GM19099 (cell line): Measurements from ENCODE around the gene GPR153.

Source experiments
- POLR2A ChIP-seq: IDR thresholded peaks from 3 replicates; pipeline ENCODE4 v1.6.1; 2011; ENCODE audit warnings: low read depth; ENCODE audit not compliant: insufficient read length; ENCODE audit errors: extremely low read depth

GPR153 gene

DNA sequence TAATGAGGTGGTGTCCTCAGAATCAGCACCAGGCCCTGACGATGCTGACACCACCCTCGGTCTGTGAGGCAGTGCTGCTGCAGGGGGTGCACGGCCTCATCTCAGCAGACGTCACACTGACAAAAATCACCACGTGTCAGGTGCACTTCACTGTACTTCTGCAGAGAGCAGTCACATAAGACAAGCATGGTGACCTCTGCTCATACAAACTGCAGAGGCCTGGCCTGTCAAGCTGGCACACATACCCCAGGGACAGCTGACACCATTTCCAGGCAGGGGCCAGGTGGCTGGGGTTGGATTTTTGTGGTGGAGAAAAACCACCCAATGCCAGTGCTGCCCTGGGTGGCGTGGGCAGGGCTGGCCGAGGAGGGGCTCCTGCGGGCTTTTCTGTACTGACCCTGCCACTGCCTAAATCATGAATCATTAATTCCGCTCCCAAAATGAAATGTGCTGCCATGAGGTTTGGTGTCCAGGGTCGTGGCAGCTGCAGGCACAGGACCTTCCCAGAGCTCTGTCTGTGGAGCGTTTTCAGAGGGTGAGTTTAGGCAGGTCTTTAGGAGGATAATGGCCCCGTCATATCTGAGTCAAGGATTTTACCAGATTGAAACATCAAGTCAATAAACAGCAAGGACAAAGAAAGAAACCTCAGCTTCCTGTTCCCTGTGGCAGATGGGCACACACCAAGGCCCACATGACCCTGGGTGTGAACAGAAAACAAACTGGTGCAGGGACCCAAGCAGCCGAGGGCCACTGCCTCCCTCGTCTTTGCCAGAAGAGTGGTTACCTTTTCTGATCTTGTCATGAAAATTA lies 33.4 kb upstream of the GPR153 start:
- no peak for TF ChIP-seq POLR2A

DNA sequence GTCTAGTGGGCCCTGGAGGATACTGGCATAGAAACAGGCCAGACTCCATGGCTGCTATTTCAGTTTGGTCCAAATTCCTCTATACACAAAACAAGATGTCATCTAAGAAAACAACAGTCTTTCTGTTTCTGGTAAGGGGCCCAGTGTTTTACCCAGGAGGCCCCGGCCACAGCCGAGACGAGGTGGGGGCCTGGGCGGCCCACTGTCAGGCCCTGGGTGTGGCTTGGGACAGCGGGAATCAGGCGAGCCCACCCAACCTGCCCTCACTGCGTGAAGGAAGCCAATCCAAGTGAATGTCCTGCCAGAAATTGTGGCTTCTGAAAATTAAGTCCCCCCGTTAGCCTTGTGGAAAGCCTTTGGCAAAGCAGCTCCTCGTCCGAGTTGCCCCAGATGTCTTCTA lies 31.2 kb upstream of the GPR153 start:
- TF ChIP-seq POLR2A: no peak

DNA sequence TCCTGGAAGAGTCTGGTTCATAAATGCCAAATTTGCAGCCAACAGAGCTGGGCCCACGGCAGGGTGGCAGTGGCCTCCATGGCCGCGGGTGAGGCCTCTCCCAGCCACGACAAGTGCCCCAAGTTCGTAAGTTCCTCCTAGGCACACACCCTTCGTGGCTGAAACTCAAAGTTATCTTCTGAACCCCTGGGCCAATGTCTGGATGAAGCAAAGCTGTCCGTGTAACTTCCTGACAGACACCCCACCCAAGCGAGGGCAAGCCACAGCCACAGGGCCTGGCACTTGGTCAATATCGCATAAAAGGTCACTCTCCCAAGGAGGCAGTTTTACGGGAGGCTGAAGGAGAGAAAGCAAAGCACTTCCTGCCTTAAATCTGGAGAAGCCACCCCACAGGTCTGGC lies 27.8 kb upstream of the GPR153 start:
- no peak for TF ChIP-seq POLR2A

DNA sequence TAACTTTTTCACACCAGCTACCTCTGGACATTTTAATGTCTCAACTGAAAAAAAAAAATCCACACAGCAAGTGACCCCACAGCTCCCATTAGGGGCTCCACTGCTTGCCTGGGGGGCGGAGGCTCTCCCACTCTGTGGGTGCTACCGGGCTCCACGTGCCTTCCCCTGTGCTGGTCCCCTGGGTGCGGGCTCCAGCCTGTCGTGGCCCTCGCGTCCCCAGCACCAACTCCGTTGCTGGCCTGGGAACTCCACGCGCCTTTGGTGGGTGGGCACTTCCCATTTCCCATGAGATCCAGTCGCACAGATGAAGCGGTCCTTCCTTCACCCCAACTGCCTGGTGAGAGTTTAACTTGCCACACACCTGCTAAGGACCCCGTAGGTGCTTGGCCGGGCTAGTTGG lies 27.1 kb upstream of the GPR153 start:
- TF ChIP-seq POLR2A: no peak

DNA sequence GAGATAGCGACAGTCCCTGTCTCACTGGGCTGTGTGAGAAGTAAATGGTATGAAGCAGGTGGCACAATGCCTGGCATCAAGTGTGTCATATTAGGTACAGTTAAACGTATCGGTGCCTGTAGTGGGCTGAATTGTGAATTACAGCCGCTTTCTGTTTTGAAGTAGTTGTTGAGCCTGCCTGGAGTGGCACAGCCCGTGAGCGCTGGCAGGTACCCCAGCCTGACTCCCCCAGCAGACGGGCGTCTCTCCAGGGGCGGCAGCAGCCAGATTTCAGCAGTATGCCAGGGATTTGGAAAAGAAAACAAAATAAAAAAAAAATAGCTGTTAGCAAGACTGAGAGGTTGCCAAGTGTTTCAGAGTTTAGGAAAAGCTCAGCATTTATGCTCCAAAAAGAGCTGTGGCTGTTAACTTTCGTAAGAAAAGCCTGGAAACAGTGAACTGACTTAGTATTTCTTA lies 26.6 kb upstream of the GPR153 start:
- no peak for TF ChIP-seq POLR2A

DNA sequence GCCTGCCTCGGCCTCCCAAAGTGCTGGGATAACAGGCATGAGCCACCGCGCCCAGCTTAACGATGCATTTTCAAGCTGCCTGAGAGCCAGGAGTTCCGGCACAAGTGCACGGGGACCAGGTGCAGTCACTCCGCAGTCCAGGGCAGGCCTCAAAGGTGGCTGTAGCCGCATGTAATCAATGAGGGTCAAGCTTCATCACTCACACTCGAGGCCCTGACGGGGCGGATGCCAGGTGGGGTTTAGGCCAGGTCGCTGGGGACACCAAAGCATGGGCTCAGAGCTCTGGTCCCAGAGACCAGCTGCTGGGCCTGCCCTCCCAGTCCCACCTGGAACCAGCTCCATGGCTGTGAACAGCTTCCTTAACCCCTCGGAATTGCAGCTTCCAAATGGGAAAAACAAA lies 26.1 kb upstream of the GPR153 start:
- no peak for TF ChIP-seq POLR2A

DNA sequence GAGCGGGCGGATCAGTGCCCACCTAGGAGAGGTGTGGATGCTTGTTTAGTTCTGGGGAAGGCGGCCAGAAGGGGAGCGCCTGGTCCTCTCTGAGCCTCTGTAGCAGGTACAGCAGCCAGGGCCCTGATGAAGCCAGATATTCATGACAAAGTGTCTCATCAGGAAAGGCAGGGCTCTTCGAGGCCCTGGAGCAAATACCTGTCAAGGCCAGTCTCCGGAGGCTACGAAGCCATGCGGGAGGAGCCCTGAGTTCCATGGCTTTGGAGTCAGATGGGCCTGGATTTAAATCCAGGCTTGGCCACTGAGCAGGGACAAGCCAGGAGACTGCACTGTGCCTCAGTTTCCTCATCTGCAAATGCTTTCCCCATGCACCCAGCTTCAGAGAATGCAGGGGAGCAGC lies 25.4 kb upstream of the GPR153 start:
- TF ChIP-seq POLR2A: no peak

DNA sequence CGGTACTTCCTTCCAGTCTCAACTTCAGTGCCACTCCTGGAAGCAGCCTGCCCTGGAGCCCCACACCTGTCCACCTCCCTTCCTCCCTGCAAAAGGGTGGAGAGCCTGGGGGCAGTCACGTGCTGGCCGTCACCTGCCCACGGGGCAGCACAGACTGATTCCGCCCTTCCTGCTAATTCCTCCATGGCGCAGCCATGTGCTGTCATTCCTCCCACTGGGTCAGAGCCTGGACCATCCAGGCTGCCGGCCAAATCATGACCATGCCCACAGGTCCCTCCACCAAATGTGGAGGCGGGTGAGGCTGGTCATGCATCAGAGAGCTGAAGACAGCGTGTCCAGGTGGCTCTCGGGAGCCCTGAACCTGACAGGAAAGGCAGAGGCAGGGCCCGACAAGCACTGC lies 24.4 kb upstream of the GPR153 start:
- no peak for TF ChIP-seq POLR2A

DNA sequence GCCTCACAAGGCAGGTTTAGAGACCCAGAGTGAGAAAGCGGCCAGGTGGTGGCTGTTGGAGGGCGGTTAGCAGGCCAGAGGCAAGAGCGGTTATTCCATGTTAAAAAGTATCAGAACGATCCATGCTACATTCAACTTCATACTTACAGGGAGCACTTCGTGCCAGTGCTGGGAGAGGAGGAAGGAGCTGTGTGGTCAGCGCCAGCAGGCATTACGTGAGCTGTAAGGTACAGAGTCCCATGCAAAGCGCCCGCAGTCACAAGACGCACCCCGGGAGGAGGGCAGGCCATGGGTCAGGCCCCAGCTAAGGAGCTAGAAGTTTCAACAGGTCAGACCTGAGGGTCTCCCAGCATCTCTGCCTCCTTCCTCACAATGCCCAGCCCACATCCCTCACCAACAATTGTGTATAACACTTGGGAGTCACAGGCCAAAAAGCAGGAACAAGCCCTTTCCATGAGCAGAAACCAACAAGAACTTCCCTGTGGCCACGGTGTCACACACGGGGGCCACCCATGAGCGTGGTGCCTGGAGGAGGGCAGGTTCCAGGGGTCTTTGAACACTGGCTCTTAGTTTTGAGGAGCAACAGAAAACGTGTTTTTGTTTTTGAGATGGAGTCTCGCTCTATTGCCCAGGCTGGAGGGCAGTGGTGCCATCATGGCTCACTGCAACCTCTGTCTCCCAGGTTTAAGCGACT lies 21.8 kb upstream of the GPR153 start:
- no peak for TF ChIP-seq POLR2A

DNA sequence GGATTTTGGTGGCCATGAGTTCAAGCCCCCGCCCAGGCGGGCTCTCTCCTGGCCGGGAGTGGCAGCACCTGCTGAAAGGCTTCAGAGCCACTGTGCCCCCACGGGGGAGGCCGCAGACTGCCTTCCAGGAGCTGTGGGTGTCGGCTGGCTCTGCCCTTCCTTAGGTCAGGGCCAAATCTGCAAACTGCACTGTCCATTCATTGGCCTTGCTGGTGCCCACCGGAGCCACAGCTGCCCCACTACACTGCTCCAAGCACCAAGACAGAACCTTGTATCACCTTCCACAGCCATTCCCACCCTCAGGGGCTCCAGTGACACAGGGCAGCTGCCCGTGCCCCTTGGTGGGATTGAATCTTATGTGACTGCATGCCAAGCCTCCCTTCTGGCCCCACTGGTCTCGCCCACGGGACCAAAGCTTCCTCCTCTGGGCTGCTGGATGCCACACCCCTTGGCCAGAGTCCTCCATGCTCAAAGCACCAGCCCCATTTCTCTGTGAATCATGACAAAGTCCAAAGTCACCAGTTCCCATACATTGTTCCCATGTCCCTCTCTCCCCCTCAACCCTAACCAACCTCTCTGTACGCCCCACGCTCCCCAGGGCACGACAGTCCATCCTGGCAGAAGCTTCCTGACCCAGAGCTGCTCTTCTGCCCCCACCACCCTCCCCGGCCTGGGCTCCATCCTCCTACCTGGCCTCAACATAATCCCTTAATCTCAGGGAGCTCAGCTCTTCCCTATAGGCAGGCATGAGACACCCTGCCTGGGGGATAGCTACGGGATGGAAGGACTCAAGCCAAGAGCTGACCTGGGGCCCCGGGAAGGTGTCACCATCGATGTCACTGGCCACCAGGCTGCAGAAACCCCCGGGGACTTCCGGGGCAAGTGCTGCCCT lies 20.9 kb upstream of the GPR153 start:
- no peak for TF ChIP-seq POLR2A

DNA sequence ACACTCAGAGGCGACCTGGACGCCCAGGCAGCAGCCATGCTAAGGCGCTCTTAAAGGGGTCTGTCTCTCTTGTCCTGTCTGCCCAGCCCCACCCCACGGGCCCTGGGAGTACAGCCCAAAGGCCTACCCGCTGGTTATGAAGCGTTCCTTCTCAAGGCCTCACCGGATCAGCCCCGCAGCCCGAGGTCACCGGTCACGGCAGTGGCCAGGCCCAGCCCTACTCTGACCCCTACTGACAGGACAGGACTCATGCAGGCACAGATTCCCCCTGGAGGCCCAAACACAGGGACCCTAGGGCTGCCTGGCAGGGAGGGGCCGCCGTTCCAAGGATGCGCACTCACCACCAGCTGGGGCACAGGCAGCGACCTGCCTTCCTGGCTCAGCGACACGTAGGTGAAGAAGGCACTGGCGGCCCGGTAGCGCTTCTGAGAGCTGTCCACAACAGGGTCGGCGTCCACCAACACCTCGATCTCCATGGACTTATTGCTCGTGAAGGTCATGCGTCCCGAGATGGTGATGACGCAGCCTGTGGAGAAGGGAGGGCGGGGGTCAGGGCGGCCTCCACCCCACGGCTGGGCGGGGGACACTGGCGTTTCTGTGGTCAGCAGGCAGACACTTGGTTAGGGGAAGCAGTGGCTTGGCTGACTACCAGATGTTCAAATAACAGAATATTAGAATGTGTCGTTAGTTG lies 20.0 kb upstream of the GPR153 start:
- no peak for TF ChIP-seq POLR2A

DNA sequence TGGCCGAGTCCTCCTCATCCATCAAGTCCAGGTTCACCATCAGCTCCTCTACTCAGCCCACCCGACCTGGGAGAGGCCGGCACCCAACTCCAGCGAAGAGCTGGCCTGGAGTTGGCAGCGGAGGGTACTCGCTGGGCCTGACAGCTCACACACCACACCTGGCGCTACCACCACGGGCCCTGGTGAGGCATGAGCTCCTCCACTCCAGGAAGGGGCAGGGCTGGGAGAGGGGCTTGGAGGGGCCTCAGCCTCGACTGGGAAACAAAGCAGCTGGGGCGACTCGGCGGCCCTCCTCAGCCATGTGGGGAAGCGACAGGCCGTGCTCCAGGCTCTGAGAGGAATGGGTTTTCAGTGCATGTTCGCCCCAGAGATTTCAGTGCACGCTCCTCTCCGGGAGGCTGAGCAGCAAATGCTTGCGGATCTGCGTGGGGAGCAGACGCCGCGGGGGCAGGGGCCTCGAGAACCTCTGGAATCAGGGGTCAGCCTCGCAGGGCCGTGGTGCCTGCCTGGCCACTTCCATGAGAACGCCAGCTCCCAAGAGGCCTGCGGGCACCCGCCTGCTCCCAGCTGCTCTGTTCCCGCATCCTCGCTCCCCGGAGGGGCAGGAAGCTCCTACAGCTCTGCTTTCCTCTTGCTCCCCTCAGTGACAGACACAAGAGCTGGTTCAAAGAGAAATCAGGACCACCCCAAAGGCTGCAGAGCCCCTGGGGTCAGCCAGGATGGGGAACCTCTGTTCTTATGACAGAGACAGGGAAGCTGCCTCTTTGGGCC lies 18.9 kb upstream of the GPR153 start:
- TF ChIP-seq POLR2A: no peak

DNA sequence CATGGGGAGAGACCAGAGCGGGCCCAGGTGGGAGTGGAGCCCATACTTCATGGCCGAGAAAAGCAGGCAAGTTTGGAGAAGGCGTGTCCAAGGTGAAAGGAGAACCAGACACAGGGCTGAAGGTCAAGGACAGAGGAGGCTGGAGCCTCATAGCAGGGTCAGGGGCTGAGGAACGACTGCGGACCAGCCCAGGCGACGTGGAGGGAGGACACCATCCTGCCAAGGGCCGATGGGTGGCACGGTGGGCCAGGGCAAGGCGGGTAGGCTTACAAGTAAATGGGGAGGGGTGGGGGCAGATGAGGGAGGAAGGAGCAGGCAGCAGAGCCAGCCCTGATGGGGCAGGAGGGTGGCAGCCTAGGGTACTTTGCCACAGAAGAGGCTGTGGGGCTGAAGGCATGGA lies 18.2 kb upstream of the GPR153 start:
- no peak for TF ChIP-seq POLR2A

DNA sequence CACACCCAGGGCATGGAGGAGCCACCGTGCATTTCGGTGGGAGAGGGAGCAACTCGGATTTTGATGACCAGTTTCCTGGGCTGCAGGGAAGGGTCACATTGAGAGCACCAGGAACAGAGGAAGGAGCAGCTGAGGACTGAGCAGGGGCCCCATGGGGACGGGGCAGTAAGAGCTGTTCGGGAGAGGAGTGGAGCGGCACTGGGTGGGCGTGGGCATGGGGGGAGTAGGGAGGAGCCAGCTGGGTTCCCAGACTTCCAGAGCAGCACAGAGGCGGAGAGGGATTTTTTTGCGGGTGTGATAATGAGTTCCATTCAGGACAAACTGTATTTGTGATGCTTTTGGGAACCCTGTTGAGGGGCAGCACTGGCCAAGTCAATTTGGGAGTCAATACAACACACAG lies 17.4 kb upstream of the GPR153 start:
- TF ChIP-seq POLR2A: no peak

DNA sequence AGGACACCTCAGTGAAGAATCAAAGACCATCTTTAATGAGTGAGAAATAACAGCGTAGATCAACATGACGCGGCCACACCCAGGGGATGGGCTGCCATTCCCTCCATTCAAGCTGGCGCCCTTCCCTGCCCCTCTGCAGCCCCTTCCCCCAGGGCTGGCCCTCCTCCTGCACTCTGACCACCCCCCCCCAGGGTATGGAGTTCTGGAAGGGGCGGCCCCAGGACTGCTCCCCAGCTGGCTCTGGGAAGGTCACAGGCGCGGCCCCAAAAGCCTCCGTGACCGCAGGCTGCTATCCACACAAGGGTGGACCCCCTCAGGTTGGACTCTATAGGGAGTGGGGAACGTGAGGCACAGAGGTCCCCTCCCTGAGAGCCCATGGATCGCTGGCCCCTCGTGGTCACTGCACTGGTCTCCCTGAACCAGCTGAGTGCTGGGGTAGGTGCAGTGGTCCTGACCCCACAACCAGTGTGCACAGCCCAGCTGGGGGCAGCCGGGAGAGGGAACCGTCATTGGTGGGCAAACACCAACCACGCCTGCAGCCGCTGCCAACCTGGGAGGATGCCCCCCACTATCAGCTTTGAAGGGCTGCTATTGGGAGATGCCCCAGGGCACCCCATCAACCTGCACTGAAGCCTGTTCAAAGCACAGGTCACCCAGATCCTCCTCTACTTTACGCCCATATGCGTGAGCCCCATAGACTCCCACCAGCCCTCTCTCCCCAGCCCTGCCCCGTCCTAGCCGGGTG lies 16.1 kb upstream of the GPR153 start:
- TF ChIP-seq POLR2A: no peak
